SK-N-MC (cell line): ENCODE results near the gene ARV1.

Source experiments
- EZH2 ChIP-seq: fragments of 200-600 bp; sonication (generic); IDR thresholded peaks from one replicate; pipeline ENCODE4 v1.6.1; 2017; ENCODE audit warnings: antibody characterized with exemption
- FOXP2 ChIP-seq: optimal IDR thresholded peaks from 2 replicates; pipeline ENCODE3; 2011; ENCODE audit warnings: mild to moderate bottlenecking, moderate library complexity; ENCODE audit not compliant: insufficient read depth; ENCODE audit errors: extremely low read length, control extremely low read depth
- POLR2AphosphoS5 ChIP-seq: IDR thresholded peaks from 2 replicates; pipeline ENCODE4 v1.6.1; 2012; ENCODE audit warnings: mild to moderate bottlenecking, low read depth, low read length, borderline replicate concordance

GRCh38 chr1:230986976-230987375 lies 8.1 kb downstream of the ARV1 start:
- TF ChIP-seq EZH2: no peak
- TF ChIP-seq POLR2AphosphoS5: no peak
- TF ChIP-seq FOXP2: no peak
